NCI-H2081 (cell line): ENCODE data around the gene ZNF823.
A peak's percentile ranks its signal among the peaks of the same experiment; 100 is the strongest.

Experiments
- DNase-seq, 2 experiments: peaks; one replicate each; lab custom pipeline; 2025; lab: John Stamatoyannopoulos, UW

The ZNF823 gene

GRCh38 chr19:11737964-11738745 is 591 bp downstream of the ZNF823 start:
- peak in 1 of 2 experiments; percentile 12 for DNase-seq

- DNase-seq = no peak
Observed at GRCh38 chr19:11736696-11737095, 2.0 kb downstream of the ZNF823 start.

GRCh38 chr19:11735375-11735774 is 3.4 kb downstream of the ZNF823 start:
- DNase-seq = no peak

- no peak for DNase-seq
Observed at GRCh38 chr19:11729586-11729985, 9.2 kb downstream of the ZNF823 start.

GRCh38 chr19:11722414-11722813 is 16.3 kb downstream of the ZNF823 start:
- DNase-seq = no peak

- no peak for DNase-seq
Observed at GRCh38 chr19:11721681-11722080, 17.1 kb downstream of the ZNF823 start.

- DNase-seq = no peak
Observed at GRCh38 chr19:11710313-11710712, 28.4 kb downstream of the ZNF823 start.

GRCh38 chr19:11708457-11708856 is 30.3 kb downstream of the ZNF823 start:
- DNase-seq = no peak

- DNase-seq = no peak
Observed at GRCh38 chr19:11705474-11705873, 33.3 kb downstream of the ZNF823 start.

GRCh38 chr19:11704626-11705025 is 34.1 kb downstream of the ZNF823 start:
- DNase-seq = no peak

GRCh38 chr19:11699931-11700794 is 38.6 kb downstream of the ZNF823 start:
- peak; percentile 10 to 18 for DNase-seq

GRCh38 chr19:11698231-11698630 is 40.5 kb downstream of the ZNF823 start:
- DNase-seq = no peak

- no peak for DNase-seq
Observed at GRCh38 chr19:11697284-11697855, 41.4 kb downstream of the ZNF823 start.

GRCh38 chr19:11694533-11695439 is 44.0 kb downstream of the ZNF823 start:
- peak; percentile 91 to 94 for DNase-seq

GRCh38 chr19:11693505-11694499 is 44.9 kb downstream of the ZNF823 start:
- DNase-seq = peak; percentile 12 to 58

GRCh38 chr19:11692127-11692790 is 46.5 kb downstream of the ZNF823 start:
- no peak for DNase-seq

- DNase-seq = no peak
Observed at GRCh38 chr19:11685676-11686650, 52.8 kb downstream of the ZNF823 start.

- DNase-seq = no peak
Observed at GRCh38 chr19:11684987-11685675, 53.6 kb downstream of the ZNF823 start.
